Endothelial cell of umbilical vein (primary cell): ENCODE results near the gene ARMH1. TPM values are rescaled to one million over a fixed set of nuclear protein-coding genes. Genes with fewer than 3 reads are reported as not detected.

Experiments used
- BruUV-seq: library from RNA; stranded (reverse); fragments of 400-500 nt; replicated peaks from 2 replicates; lab custom pipeline; 2021; lab: Mats Ljungman, UMichigan
- CTCF ChIA-PET: fragments of 300-600, 350-600 bp; sonication (Branson Sonifier 250); formaldehyde crosslinking; loops from one replicate; lab custom pipeline; 2021; ENCODE audit warnings: antibody characterized with exemption, inconsistent platforms; lab: Charles Lee
- POLR2A ChIA-PET: fragments of 300-600, 350-600 bp; sonication (Branson Sonifier 250); formaldehyde crosslinking; loops from one replicate; lab custom pipeline; 2021; ENCODE audit warnings: antibody characterized with exemption, inconsistent platforms; lab: Charles Lee
- DNase-seq: peaks from one replicate; pipeline ENCODE4 v3.0.0-alpha.2; 2011; ENCODE audit warnings: low read depth, low spot score
- FAIRE-seq: peaks from 2 replicates; lab custom pipeline; 2011; peaks lifted over from hg19 to GRCh38; lab: Jason Lieb, UNC
- H2AFZ ChIP-seq: 2 replicates; pipeline ENCODE4 v1.6.0; 2012; ENCODE audit warnings: low read depth, low read length, control low read depth, inconsistent platforms
- H3K27ac ChIP-seq: 2 replicates; pipeline ENCODE4 v1.5.1; 2011; ENCODE audit warnings: low read depth, mild to moderate bottlenecking, control low read depth, low read length, moderate library complexity; ENCODE audit not compliant: insufficient read depth
- H3K27me3 ChIP-seq, 2 experiments: 2 replicates each; pipeline versions ENCODE4 v1.6.0 to v1.6.1; 2011; ENCODE audit warnings: low read length in 2 of 2, mixed read lengths in 1 of 2; ENCODE audit not compliant: control insufficient read depth in 2 of 2, insufficient read depth in 2 of 2
- H3K36me3 ChIP-seq, 2 experiments: 2 replicates in 1 of 2; 3 replicates in 1 of 2; pipeline ENCODE4 v1.5.1; 2011; ENCODE audit warnings: low read length in 2 of 2, mild to moderate bottlenecking in 1 of 2, moderate library complexity in 1 of 2; ENCODE audit not compliant: control insufficient read depth in 2 of 2, insufficient read depth in 2 of 2; ENCODE audit errors: extremely low read depth in 1 of 2
- H3K4me1 ChIP-seq: 3 replicates; pipeline ENCODE4 v1.5.1; 2011; ENCODE audit warnings: mild to moderate bottlenecking, low read length; ENCODE audit not compliant: control insufficient read depth, insufficient read depth; ENCODE audit errors: extremely low read depth
- H3K4me2 ChIP-seq: 2 replicates; pipeline ENCODE4 v1.6.1; 2011; ENCODE audit warnings: low read length, control low read depth, mixed read lengths; ENCODE audit not compliant: insufficient read depth
- H3K4me3 ChIP-seq, 3 experiments: fragments of 200-600 bp in 1 of 3; sonication (generic), shearing (Covaris generic) in 1 of 3; replicated peaks in 1 of 3; 2 replicates each; pipeline ENCODE4 v1.5.1; 2011 to 2016; ENCODE audit warnings: control low read depth in 3 of 3, low read length in 3 of 3, mild to moderate bottlenecking in 2 of 3, inconsistent platforms in 1 of 3, low read depth in 1 of 3, moderate library complexity in 1 of 3; ENCODE audit not compliant: insufficient read depth in 1 of 3
- H3K79me2 ChIP-seq: 2 replicates; pipeline ENCODE4 v1.6.0; 2012; ENCODE audit warnings: low read length, inconsistent platforms; ENCODE audit not compliant: control insufficient read depth, insufficient read depth
- H3K9ac ChIP-seq: replicated peaks from 2 replicates; pipeline ENCODE3; 2011; ENCODE audit warnings: low read length, control low read depth; ENCODE audit not compliant: insufficient read depth; ENCODE audit errors: extremely low read depth
- H3K9me1 ChIP-seq: replicated peaks from 3 replicates; pipeline ENCODE4 v1.6.0; 2011; ENCODE audit warnings: mild to moderate bottlenecking, low read length; ENCODE audit not compliant: control insufficient read depth, insufficient read depth; ENCODE audit errors: extremely low read depth
- H3K9me3 ChIP-seq: replicated peaks from 2 replicates; pipeline ENCODE4 v1.5.1; 2012; ENCODE audit warnings: low read length, inconsistent platforms; ENCODE audit not compliant: control insufficient read depth, insufficient read depth
- H4K20me1 ChIP-seq: replicated peaks from 2 replicates; pipeline ENCODE3; 2011; ENCODE audit warnings: mild to moderate bottlenecking, low read length; ENCODE audit not compliant: control insufficient read depth, insufficient read depth; ENCODE audit errors: extremely low read depth
- CTCF ChIP-seq, 2 donors: IDR thresholded peaks; 1 replicate in 1 of 2; 2 replicates in 1 of 2; pipeline ENCODE4 v1.5.1; 2011; ENCODE audit warnings: low read length in 2 of 2, mild to moderate bottlenecking in 2 of 2, moderate library complexity in 2 of 2, control low read depth in 1 of 2, inconsistent platforms in 1 of 2, low read depth in 1 of 2; ENCODE audit not compliant: insufficient read depth in 1 of 2; ENCODE audit errors: extremely low read depth in 1 of 2
- EZH2 ChIP-seq: IDR thresholded peaks from 2 replicates; pipeline ENCODE4 v1.6.1; 2012; ENCODE audit warnings: borderline replicate concordance, low read depth, mild to moderate bottlenecking, moderate library complexity, low read length, inconsistent platforms; ENCODE audit not compliant: severe bottlenecking
- FOS ChIP-seq: IDR thresholded peaks from 2 replicates; pipeline ENCODE4 v1.6.1; 2011; ENCODE audit warnings: mild to moderate bottlenecking, low read length, moderate library complexity, borderline replicate concordance; ENCODE audit not compliant: insufficient read depth
- MAX ChIP-seq: IDR thresholded peaks from 2 replicates; pipeline ENCODE4 v1.6.1; 2011; ENCODE audit not compliant: insufficient read depth, insufficient read length
- MYC ChIP-seq: IDR thresholded peaks from one replicate; pipeline ENCODE4 v1.6.1; 2011; ENCODE audit warnings: mild to moderate bottlenecking, low read depth, low read length
- POLR2AphosphoS5 ChIP-seq: IDR thresholded peaks from 2 replicates; pipeline ENCODE4 v1.6.1; 2012; ENCODE audit warnings: low read depth, mild to moderate bottlenecking, control low read depth, low read length, moderate library complexity; ENCODE audit not compliant: insufficient read depth
- dilution Hi-C: fragments of 300-500 bp; cut with MboI; formaldehyde crosslinking; loops from one replicate; pipeline ENCODE4 v1.15.0; 2019; ENCODE audit warnings: low sequenced_read_pairs; ENCODE audit not compliant: extremely low pct_ligation_motif_present
- intact Hi-C: fragments of 100-400 bp; cut with micrococcal nuclease; formaldehyde crosslinking; loops from one replicate; pipeline ENCODE4 v1.10.0; 2022
- polyA plus RNA-seq, 4 experiments: library from polyadenylated mRNA; depleted of rRNA in 3 of 4; stranded (reverse) in 3 of 4; unstranded in 1 of 4; fragments of >200 nt; gene quantifications; 2 replicates each; pipeline versions ENCODE4 v1.2.1 to v1.2.3, GENCODE V29; 2011 to 2012; ENCODE audit warnings: missing spikeins in 1 of 4
- total RNA-seq: library from RNA; stranded (reverse); gene quantifications from 2 replicates; pipeline ENCODE4 v1.2.3, GENCODE V29; 2021

The ARMH1 gene
- total and polyA plus RNA-seq, 2 donors (not counting 3 experiments of a cell fraction or from before 2014, with no cell fraction given) = 0.17 TPM; not detected in 1

- CTCF ChIA-PET = interaction anchor here (1.4 to 6.1 kb wide), 2 partner anchors 14 kb away, joined by 6 to 48 read pairs; no protein-coding TSS in a partner anchor
Measured at GRCh38 chr1:44637702-44638411, 36.7 kb upstream of the ARMH1 start.

More at GRCh38 chr1:44637702-44638411, 36.7 kb upstream of the ARMH1 start:
- DNase-seq (no peak), FAIRE-seq (no peak)
- Histone ChIP-seq H3K27me3 (no peaks in the 10 kb centered on the region), H3K9ac (no peak overlapping the region), H2AFZ (no peak overlapping the region), H3K36me3 (peaks cover 7 to 55% of the 10 kb centered on the region in 2 experiments), H4K20me1 (no peaks in the 10 kb centered on the region), H3K4me2 (no peak overlapping the region), H3K79me2 (peaks cover 19% of the 10 kb centered on the region), H3K4me3 (no peak overlapping the region), H3K27ac (no peak overlapping the region), H3K4me1 (peaks cover 3% of the 10 kb centered on the region), H3K9me1 (no peaks in the 10 kb centered on the region), H3K9me3 (no peaks in the 10 kb centered on the region)
- TF ChIP-seq FOS = no peak
- no peak for TF ChIP-seq MYC
- TF ChIP-seq MAX = no peak
- no peak for TF ChIP-seq CTCF (IDR thresholded peaks at IDR 0.05; ENCODE audit: extremely low read depth in 1 of 2, insufficient read depth in 1 of 2, low read depth in 1 of 2, low read length in 2 of 2)
- no peak for TF ChIP-seq POLR2AphosphoS5
- no peak for TF ChIP-seq EZH2
- intact Hi-C loops = no loop called here
- dilution Hi-C loops = no loop called here
- POLR2A ChIA-PET = no interaction called here
- no TSS peak for BruUV-seq
